Measurements from ENCODE around the gene COL16A1.

DNA sequence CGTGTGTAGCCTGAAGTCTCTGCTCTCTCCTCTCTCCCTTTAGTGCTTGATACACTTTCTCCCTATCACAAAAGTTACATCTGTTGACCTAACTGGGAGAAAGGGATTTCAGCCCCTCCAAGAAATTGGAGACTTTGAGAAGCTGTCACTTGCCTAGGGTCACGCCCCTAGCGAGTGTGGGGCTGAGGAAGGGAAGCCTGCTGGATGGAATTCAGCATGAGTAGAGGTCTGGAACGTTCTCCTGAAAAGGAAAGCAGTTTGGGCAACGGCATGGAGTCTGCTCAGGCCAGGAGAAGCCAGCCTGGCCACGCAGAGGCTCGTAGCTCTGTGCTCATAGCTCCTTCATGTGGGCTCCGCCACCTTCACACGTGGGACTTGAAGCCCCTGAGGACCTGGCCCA is 22.4 kb downstream of the COL16A1 start:
- TF ChIP-seq, protein P1, sequence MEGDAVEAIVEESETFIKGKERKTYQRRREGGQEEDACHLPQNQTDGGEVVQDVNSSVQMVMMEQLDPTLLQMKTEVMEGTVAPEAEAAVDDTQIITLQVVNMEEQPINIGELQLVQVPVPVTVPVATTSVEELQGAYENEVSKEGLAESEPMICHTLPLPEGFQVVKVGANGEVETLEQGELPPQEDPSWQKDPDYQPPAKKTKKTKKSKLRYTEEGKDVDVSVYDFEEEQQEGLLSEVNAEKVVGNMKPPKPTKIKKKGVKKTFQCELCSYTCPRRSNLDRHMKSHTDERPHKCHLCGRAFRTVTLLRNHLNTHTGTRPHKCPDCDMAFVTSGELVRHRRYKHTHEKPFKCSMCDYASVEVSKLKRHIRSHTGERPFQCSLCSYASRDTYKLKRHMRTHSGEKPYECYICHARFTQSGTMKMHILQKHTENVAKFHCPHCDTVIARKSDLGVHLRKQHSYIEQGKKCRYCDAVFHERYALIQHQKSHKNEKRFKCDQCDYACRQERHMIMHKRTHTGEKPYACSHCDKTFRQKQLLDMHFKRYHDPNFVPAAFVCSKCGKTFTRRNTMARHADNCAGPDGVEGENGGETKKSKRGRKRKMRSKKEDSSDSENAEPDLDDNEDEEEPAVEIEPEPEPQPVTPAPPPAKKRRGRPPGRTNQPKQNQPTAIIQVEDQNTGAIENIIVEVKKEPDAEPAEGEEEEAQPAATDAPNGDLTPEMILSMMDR (IDR thresholded peaks at IDR 0.05) = no peak
- TF ChIP-seq EP300 (IDR thresholded peaks at IDR 0.05) = no peak

Measured in ovary (tissue), 3 donors.